ENCODE data around the gene GABBR1.

Gene GABBR1

DNA sequence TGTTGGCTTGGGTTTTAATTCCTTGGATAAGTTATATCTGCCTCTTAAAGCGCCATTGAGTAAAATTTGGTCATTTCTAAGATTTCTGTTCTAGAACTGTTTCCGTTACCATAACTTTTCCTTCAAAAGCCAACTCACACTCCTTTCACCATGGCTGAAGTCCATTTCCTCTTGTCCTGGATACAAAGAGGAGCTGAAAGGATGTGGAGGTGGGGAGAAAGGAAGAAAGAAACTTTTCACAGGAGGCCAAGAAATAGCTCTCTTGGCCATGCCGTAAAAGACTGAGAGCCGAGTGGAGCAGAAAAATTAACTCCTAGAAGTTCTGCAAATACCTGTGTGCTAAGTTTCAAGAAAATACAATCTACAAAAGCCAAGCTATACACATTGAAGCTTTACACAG lies 21.6 kb downstream of the GABBR1 start:
- Mint-ChIP-seq H3K4me3 (no peak overlapping the region), H3K4me1 (ENCODE audit: low read depth) (no peaks in the 10 kb centered on the region), H3K9me3 (ENCODE audit: low read depth) (no peaks in the 10 kb centered on the region), H3K27me3 (no peaks in the 10 kb centered on the region), H3K27ac (no peak overlapping the region), H3K36me3 (peaks cover 15% of the 10 kb centered on the region)

DNA sequence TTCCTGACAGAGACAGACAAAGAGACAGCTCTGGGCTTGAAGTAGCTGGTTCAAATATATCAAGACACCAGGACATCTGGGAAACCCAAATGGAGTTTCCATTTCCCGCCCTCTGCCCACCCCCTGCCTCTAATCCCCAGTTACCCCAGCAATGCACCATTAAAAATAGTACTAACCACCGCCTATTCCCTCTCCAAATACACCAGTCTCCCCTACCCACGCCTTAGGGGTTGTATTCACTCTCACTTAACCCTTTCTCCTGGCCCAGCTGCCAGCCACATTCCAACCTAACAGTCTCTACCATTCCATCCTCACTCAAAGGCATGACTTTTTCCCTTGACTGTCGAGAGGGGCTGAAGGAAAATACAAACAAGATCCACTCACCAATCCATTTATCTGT lies 22.4 kb downstream of the GABBR1 start:
- no peak overlapping the region for H3K4me3 Mint-ChIP-seq
- H3K27ac Mint-ChIP-seq = no peak overlapping the region
- H3K4me1 Mint-ChIP-seq (ENCODE audit: low read depth) = no peaks in the 10 kb centered on the region
- peaks cover 17% of the 10 kb centered on the region for H3K36me3 Mint-ChIP-seq
- no peaks in the 10 kb centered on the region for H3K9me3 Mint-ChIP-seq (ENCODE audit: low read depth)
- H3K27me3 Mint-ChIP-seq = no peaks in the 10 kb centered on the region

DNA sequence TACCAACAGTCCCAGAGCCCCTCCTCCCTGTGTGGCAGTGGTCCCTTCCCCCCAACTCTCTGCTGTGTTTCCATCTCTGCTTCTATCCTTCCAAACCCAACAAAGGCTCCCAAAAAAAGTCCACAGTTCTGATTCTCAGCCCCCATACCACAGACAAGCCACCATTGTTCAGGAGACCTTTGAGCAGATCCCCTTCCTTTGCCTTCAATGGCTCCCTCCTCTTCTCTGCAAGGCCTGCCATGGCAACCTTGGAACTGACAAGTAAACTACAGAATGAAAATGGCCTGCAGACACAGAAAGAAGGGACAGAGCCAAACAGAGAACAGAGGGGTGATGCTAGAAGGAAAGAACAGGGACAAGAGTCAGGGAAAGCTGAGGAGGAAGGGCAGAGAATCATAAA lies 24.9 kb downstream of the GABBR1 start:
- Mint-ChIP-seq H3K4me1 (ENCODE audit: low read depth) (no peaks in the 10 kb centered on the region), H3K36me3 (peaks cover 14% of the 10 kb centered on the region), H3K4me3 (no peak overlapping the region), H3K27ac (no peak overlapping the region), H3K27me3 (no peaks in the 10 kb centered on the region), H3K9me3 (ENCODE audit: low read depth) (no peaks in the 10 kb centered on the region)

DNA sequence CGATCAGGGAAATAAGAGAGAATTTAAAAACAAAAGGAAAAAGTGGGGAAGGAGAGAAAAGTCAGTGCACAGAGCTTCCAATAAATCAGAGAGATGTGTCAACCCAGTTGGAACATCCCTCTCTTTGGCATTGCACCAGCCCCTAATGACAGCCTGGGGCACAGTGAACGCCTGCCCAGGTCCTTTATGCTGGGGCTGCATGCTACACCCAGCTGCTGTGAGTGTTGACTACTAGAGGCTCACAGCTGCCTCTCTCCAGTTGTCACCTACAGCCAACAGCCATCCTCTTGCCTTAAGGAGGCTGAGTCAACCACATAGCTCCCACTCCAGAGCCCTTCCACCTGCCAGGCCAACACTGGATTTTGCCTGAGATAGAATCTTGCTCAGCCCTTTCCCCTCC lies 29.1 kb downstream of the GABBR1 start:
- H3K27ac Mint-ChIP-seq = no peak overlapping the region
- H3K36me3 Mint-ChIP-seq = peaks cover 16% of the 10 kb centered on the region
- no peaks in the 10 kb centered on the region for H3K9me3 Mint-ChIP-seq (ENCODE audit: low read depth)
- no peak overlapping the region for H3K4me3 Mint-ChIP-seq
- no peaks in the 10 kb centered on the region for H3K27me3 Mint-ChIP-seq
- no peaks in the 10 kb centered on the region for H3K4me1 Mint-ChIP-seq (ENCODE audit: low read depth)

DNA sequence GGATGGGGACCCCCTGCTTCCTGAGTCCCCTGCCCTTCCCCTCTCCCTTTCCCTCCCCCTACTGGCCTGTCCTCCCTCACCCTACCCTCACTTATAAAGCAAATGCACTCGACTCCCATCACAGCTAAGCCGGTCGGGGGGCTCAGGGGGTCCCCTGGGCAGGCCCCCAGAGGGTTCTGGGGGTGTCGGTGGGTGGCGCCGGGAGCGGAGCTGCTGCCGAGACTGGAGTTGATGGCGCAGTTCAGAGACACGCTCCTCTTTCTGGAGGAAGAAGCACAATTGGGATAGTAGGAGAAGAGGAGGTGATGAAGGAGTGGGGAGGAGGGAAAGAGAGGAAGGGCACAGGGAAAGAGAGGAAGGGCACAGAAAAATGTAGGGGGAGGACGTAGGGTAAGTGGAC lies 29.5 kb downstream of the GABBR1 start:
- Mint-ChIP-seq H3K27me3 (no peaks in the 10 kb centered on the region), H3K4me3 (no peak overlapping the region), H3K9me3 (ENCODE audit: low read depth) (no peaks in the 10 kb centered on the region), H3K4me1 (ENCODE audit: low read depth) (no peaks in the 10 kb centered on the region), H3K27ac (no peak overlapping the region), H3K36me3 (peaks cover 16% of the 10 kb centered on the region)

DNA sequence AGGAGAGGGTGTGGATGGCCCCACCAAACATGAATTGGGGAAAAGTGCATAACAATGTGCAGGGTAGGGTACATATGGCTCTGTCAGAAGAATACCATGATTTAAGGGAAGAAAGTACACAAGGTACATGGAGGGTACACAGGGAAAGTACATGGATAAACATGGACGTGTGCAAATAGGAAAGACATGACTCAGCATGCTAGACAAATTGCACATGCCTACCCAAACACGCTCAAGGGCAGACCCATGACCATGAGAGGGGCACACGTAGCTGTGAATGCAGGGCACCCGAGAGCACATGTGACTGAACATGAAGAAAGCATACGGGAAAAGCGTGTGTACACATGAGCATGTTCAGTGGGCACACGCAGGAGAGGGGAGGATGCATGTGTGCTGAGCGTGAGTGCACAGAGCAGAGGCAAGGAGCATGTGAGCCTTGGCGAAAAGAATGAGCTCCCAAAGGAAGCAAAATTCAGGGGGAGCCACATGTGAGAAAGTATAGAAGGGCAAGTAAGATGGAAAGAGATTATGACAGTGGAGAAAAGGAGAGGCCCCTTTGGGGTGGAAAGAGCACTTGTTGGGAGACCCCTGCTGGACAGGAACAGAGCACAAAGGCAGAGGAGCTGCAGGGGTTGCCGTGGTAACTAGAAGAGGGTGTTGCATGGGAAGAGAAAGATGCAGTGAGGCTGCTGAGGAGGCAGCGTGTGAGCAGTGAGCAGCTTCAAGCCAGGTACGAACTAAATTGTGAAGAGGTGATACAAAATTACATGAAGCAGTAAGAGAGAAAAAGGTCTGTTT lies 30.2 kb downstream of the GABBR1 start:
- Mint-ChIP-seq H3K4me3 (no peak overlapping the region), H3K36me3 (peaks cover 16% of the 10 kb centered on the region), H3K4me1 (ENCODE audit: low read depth) (no peaks in the 10 kb centered on the region), H3K27ac (no peak overlapping the region), H3K27me3 (no peaks in the 10 kb centered on the region), H3K9me3 (ENCODE audit: low read depth) (no peaks in the 10 kb centered on the region)

DNA sequence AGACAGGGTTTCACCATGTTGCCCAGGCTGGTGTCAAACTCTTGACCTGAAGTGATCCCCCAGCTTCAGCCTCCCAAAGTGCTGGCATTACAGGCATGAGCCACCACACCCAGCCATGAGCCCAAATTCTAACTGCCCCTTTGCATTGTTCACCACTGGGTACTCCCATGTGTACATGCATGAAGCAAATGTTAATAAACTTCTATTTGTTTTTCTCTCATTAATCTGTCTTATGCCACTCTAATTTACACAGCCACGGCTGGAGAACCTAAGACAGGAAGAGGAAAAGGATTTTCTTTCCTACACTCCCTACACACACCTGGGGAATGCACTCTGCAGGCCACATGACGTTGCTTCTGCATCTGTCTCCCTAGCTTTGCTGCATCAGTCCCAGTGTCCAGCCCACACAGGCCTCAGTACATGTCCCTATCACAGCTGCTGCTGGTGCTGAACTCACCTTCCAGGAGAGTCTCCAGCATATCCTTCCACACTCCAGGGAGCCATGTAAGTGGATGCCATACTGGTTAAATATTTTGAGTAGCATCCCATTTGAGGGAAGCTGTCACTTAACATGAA lies 34.7 kb downstream of the GABBR1 start:
- H3K4me3 Mint-ChIP-seq = no peak overlapping the region
- peaks cover 6% of the 10 kb centered on the region for H3K27me3 Mint-ChIP-seq
- peaks cover 5% of the 10 kb centered on the region for H3K36me3 Mint-ChIP-seq
- H3K27ac Mint-ChIP-seq = no peak overlapping the region
- H3K9me3 Mint-ChIP-seq (ENCODE audit: low read depth) = no peaks in the 10 kb centered on the region
- no peaks in the 10 kb centered on the region for H3K4me1 Mint-ChIP-seq (ENCODE audit: low read depth)

DNA sequence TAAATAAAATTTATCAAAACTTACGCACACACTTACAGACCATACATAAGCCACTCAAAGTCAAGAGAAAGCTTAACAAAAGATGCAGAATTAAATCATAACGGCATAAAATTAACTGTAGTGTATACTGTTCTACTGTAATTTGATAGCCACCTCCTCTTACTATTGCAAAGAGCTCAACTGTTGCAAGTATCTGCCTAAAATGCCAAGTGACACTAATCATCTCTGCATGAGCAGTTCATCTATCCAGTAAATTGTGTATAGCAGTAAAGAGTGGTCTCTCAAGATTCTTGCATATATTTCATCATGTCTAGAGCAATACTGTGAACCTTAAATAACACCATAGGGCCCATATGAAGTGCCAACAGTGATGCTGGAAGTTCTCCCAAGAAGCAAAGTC lies 35.8 kb downstream of the GABBR1 start:
- no peak overlapping the region for H3K4me3 Mint-ChIP-seq
- H3K4me1 Mint-ChIP-seq (ENCODE audit: low read depth) = no peaks in the 10 kb centered on the region
- peaks cover 6% of the 10 kb centered on the region for H3K27me3 Mint-ChIP-seq
- peaks cover 2% of the 10 kb centered on the region for H3K36me3 Mint-ChIP-seq
- H3K27ac Mint-ChIP-seq = no peak overlapping the region
- H3K9me3 Mint-ChIP-seq (ENCODE audit: low read depth) = no peaks in the 10 kb centered on the region

DNA sequence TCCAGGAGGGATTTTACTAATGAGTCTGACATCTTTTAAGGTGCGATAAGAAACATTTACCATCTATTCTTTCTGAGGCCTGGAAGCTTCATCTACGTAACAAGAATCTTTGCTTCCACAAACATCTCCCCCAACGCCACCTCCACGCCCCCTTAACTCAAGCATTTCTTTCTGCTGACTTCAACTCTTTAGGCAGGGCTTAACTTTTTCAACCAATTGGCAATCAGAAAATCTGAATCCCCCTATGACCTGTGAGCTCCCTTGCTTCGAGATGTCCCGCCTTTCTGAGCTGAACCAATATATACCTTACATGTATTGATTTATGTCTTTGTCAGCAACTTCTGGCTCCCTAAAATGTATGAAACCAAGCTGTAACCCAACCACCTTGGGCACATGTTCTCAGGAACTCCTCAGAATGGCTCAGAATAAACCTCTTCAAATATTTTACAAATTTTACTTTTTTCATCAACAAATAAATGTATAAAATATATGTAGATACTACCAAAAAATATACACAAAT lies 36.5 kb downstream of the GABBR1 start:
- Mint-ChIP-seq H3K4me1 (ENCODE audit: low read depth) (no peaks in the 10 kb centered on the region), H3K36me3 (no peaks in the 10 kb centered on the region), H3K27me3 (peaks cover 8% of the 10 kb centered on the region), H3K4me3 (no peak overlapping the region), H3K9me3 (ENCODE audit: low read depth) (no peaks in the 10 kb centered on the region), H3K27ac (no peak overlapping the region)

DNA sequence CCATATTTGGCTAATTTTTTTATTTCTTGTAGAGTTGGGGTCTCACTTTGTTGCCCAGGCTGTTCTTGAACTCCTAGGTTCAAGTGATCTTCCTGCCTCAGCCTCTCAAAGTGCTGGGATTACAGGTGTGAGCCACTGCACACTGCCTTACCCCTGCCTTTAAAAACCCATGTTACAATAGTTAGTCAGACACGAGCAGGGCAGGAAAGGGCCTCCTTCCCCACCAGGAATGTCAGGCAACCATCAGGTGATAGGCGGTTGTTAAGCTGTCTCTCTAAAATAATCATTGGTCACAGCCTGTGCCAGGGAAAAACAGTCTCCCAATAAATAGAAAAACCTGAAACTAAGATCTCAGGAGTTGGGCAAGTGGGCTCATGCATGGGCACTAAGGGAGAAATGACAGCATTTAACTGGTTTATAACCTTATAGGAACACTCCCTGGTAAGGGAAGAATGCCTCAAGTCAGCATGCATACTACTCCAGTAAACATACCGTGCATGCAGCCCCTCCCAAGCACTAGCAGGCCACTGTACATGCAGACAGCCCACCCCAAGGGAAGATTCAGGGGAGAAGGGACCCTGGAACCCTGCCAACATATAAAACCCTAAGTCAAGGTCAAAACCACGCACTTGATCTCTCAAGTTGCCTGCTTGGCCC lies 39.7 kb downstream of the GABBR1 start:
- Mint-ChIP-seq H3K4me1 (ENCODE audit: low read depth) (no peaks in the 10 kb centered on the region), H3K27ac (no peak overlapping the region), H3K4me3 (no peak overlapping the region), H3K27me3 (peaks cover 13% of the 10 kb centered on the region), H3K36me3 (no peaks in the 10 kb centered on the region), H3K9me3 (ENCODE audit: low read depth) (no peaks in the 10 kb centered on the region)

DNA sequence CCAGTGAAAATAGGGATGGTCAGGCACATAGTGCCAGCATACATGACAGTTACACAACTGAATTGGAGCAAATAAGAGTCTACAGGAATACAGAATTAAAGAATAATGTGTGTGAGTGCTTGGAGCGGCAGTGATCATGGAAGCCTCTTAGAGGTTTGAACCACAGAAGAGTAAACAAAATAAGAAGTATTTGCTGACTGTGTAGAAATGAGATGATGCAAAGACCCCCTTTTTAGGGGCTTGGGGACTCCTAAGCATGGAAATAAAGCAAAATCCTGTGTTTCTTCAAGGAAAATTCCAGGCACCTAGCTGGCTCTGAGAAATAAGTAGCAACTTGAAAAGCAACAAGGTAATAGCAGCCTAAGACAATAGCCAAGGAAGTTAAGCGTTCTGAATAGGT lies 41.3 kb downstream of the GABBR1 start:
- Mint-ChIP-seq H3K27ac (no peak overlapping the region), H3K4me1 (ENCODE audit: low read depth) (no peaks in the 10 kb centered on the region), H3K27me3 (peaks cover 13% of the 10 kb centered on the region), H3K9me3 (ENCODE audit: low read depth) (no peaks in the 10 kb centered on the region), H3K36me3 (no peaks in the 10 kb centered on the region), H3K4me3 (no peak overlapping the region)

DNA sequence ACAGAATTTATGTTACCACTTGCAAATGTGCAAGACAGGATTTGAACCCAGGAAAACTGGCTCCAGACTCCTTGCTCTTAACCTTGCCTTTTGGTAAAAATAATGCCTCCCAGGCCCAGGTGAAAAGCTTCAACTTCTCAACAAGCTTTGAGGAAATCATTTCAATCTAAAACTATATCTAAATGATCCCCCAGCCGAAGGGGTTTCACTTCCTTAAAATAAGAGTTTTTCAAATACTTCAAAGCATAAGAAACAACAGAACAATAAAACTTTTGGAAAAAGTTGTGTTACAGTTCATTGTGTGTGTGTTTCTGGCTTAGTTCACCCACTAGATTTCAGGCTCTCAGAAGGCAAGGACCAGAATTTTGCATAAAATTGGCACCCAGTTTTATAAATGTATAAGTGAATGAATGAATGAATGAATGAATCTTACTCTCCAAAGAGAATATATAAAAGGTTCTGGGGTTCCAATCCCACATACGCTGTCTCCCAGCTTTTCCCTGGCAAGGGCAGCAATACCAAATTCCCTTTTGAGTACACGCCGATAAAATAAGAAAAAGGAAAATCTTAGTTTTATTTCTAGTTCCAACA lies 42.7 kb downstream of the GABBR1 start:
- Mint-ChIP-seq H3K9me3 (ENCODE audit: low read depth) (no peaks in the 10 kb centered on the region), H3K27me3 (peaks cover 13% of the 10 kb centered on the region), H3K27ac (no peak overlapping the region), H3K4me1 (ENCODE audit: low read depth) (no peaks in the 10 kb centered on the region), H3K4me3 (no peak overlapping the region), H3K36me3 (no peaks in the 10 kb centered on the region)

DNA sequence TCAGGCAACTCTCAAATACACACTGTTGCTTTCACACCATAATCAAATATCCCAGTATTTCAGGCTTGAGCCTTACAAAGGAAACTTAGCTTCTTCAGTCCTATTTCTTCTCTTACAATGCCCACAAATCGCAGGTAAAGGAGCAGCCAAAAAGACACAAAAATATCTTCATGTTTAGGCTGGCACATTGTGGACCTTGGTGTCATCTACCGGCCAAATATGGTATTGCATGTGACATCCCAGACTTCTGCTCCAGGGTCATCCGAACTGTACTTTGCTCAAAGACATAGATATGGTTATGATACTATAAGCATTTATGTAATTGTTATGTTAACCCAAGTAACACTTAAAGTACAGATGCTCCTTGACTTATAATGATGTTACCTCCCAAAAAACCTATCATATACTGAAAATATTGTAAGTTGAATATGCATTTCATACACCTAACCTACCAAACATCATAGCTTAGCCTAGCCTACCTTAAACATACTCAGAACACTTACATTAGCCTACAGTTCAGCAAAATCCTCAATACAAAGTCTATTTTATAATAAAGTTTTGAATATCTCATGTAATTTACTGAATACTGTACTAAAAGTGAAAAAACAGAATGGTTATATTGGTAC lies 43.4 kb downstream of the GABBR1 start:
- Mint-ChIP-seq H3K36me3 (no peaks in the 10 kb centered on the region), H3K9me3 (ENCODE audit: low read depth) (no peaks in the 10 kb centered on the region), H3K4me3 (no peak overlapping the region), H3K4me1 (ENCODE audit: low read depth) (no peaks in the 10 kb centered on the region), H3K27me3 (peaks cover 8% of the 10 kb centered on the region), H3K27ac (no peak overlapping the region)

DNA sequence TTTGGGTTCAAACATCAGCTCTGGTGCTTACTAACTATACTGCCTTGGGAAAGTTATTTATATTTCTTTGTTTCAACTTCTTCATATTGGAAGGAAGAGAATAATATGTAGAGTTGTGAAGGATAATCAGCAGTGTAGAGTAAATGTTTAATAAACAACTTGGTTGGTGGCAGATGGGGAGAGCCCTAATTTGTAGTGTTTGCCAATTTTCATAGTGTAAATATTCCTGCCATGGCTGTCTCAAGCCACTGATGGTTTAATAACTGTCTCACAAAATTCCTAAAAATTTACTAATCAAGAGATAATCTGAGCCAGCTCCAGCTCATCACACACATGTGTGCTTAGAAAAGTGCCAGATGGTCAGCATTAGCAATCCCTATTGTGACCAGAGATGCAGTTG lies 48.2 kb downstream of the GABBR1 start, which contains the start of gene OR2H2:
Gene OR2H2, plus strand, starts transcription at position 301 of the 400 bp plus-strand sequence. CDS start 2,824 bp downstream, outside the sequence.
- H3K4me3 Mint-ChIP-seq = no peak within 1 kb of the TSS
- no peaks in the 10 kb centered on the region for H3K4me1 Mint-ChIP-seq (ENCODE audit: low read depth)
- peaks cover 12% of the 10 kb centered on the region for H3K27me3 Mint-ChIP-seq
- H3K9me3 Mint-ChIP-seq (ENCODE audit: low read depth) = no peaks in the 10 kb centered on the region
- no peak within 1 kb of the TSS for H3K27ac Mint-ChIP-seq
- H3K36me3 Mint-ChIP-seq = no peaks in the 10 kb centered on the region

DNA sequence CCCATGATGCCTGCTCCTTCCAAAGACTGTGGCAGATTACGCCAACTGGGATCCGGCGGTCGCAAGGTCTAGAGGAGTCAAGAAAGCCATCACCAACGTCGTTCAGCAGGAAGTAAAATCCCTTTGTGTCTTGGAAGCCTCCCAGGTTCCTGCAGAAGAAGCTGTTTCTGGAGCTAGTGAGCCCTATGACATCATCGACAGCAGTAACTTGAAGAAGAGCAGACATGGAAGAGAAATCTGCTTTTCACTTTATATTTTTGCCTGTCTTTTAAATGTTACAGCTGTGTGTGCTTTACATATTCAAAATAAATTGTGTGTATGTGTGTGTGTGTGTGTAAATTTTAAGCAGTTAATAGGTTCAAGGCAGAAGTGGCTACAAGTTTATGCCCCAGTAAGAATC lies 55.4 kb downstream of the GABBR1 start:
- Mint-ChIP-seq H3K36me3 (no peaks in the 10 kb centered on the region), H3K4me1 (ENCODE audit: low read depth) (no peaks in the 10 kb centered on the region), H3K27ac (no peak overlapping the region), H3K9me3 (ENCODE audit: low read depth) (no peaks in the 10 kb centered on the region), H3K4me3 (no peak overlapping the region), H3K27me3 (peaks cover 22% of the 10 kb centered on the region)
